GM12801 (cell line): ENCODE results near the gene LDLRAD3.

Experiments
- TF ChIP-seq, protein P1 (sequence below): IDR thresholded peaks from one replicate; pipeline ENCODE4 v1.5.1; 2011; ENCODE audit warnings: control low read depth; ENCODE audit not compliant: insufficient read length; ENCODE audit errors: extremely low read depth

The LDLRAD3 gene

DNA sequence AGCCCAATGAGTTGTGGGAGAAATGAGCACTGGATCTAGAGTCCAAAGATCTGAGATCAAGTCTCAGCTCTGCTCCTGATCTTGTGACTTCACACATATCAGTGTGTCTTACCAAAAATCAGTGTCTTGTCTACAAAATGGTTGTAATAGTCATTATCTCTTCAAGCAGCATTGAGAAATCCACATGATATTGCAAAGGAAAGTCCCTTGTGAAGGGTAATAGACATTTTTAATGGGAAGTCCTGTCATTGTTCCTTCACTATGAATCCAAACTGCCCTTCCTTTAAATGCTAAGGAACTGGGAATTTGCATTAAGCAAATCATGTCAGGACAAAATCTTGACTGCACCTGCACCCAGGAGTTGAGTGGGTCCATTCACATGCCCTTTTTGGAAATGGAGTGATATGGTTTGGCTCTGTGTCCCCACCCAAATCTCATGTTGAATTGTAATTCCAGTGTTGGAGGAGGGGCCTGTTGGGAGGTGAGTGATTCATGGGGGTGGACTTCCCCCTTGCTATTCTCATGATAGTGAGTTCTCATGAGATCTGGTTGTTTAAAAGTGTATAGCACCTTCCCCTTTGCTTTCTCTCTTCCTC lies 294.3 kb downstream of the LDLRAD3 start:
- TF ChIP-seq, protein P1, sequence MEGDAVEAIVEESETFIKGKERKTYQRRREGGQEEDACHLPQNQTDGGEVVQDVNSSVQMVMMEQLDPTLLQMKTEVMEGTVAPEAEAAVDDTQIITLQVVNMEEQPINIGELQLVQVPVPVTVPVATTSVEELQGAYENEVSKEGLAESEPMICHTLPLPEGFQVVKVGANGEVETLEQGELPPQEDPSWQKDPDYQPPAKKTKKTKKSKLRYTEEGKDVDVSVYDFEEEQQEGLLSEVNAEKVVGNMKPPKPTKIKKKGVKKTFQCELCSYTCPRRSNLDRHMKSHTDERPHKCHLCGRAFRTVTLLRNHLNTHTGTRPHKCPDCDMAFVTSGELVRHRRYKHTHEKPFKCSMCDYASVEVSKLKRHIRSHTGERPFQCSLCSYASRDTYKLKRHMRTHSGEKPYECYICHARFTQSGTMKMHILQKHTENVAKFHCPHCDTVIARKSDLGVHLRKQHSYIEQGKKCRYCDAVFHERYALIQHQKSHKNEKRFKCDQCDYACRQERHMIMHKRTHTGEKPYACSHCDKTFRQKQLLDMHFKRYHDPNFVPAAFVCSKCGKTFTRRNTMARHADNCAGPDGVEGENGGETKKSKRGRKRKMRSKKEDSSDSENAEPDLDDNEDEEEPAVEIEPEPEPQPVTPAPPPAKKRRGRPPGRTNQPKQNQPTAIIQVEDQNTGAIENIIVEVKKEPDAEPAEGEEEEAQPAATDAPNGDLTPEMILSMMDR, result no peak

DNA sequence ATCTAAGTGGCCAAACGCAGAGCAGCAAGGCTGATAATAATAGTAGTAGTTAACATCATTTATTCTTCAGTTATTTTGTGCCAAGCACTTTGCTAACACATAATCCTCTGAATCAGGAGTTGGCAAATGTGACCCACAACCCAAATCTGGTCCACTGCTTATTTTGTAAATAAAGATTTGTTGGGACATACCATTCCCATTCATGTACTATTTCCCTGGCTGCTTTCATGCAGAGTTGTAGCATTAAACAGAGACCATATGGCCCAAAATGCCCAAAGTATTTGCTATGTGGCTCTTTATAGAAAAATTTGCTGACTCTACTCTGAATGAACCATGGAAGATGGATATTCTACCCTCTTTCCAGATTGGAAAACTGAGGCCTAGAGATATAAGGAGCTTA lies 295.0 kb downstream of the LDLRAD3 start:
- TF ChIP-seq, protein P1, result no peak

DNA sequence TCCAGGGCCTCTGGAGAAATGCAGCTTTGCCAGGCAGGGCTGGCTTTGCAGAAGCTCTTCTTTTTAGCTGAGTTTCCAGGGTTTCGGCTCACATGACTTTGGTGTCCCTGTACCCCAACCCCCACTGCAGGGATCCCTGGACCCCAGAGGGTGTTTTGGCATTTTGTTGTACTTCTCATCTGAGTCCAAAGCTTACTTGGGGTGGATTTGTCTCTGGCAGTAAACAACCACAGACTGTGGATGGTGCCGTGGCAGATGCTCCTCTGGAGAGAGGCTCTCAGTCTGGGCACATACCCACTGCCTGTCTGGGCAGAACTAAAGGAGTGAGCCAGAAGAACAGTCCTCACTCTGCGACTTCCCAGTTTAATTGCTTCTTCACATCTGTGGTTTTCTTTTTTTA lies 295.8 kb downstream of the LDLRAD3 start:
- TF ChIP-seq, protein P1, result no peak

DNA sequence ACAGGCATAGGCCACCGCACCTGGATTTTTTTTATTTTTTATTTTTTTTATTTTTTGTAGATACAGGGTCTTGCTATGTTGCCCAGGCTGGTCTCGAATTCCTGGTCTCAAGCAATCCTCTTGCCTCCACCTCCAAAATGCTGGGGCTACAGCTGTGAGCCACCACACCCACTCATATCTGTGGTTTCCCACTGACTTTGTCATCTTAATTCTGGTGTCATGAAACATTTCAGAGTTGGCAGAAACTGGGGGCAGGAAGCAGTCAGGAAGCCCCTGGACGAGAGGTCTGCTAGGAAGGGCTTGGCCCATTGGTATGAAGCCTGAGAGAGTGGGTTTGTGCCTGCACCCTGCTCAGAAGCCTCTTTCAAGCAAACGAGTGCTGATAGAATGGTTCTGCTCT lies 296.3 kb downstream of the LDLRAD3 start:
- TF ChIP-seq, protein P1, result no peak

DNA sequence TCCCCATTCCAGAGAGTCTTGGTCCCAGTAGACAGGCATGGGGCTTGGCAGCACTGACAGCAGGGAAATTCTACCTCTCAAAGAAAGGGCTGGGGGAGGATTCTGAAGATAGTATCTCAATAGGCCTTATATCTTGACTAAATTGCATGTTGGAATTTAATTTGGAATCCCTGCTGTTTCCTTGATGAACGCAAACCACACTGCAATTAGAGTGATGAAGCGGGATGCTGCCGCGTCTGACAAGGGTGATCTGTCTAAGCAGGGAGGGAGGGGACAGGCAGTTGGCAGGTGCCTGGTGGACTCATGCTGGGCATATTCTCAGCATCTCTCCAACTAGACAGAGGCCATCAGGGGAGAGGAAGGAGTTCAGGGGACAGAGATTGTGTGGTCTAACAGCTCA lies 296.9 kb downstream of the LDLRAD3 start:
- TF ChIP-seq, protein P1, result no peak

DNA sequence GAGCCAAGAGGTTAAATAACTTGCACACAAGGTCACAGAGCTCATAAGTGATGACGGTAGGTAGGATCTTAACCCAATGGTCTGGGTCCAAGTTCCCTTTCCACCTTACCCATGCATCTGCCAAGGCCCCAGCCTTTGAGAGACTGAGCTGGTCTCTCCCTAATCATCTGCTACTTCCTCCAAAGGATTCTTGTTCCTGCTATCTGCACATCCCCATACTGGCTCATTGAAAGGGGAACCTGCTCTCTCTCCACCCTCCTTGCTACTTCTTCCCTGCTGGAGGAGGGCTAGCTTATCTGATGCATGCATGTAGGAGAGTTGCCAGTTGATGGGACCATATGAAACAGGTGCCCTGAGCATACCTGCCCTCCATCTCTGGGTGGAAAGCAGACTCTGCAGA lies 297.6 kb downstream of the LDLRAD3 start:
- TF ChIP-seq, protein P1, result no peak

DNA sequence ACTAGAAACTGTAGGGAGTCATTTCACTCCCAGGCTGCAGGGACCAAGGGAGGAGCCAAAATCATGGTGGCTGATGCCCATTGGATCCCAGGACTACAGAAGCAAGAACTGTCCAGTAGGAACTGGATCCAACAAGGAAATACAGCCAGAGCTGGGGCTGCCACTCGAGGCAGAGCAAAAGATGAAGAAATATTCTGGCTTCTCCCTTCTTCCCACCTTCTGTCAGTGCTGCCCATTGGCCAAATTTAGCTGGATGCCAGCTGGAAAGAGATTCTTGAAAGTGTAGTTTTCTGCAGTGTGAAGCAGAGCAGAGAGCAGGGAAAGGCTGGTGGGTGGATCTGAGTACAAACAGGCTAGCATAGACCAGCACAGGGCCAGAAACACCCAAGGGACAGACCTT lies 299.8 kb downstream of the LDLRAD3 start:
- TF ChIP-seq, protein P1, result no peak
